ENCODE data around the gene AKAP8L.
A peak's percentile ranks its signal among the peaks of the same experiment; 100 is the strongest.
"Not testable (repeated sequence)": the region's sequence is repeated elsewhere in the genome, so short reads cannot be mapped to it uniquely, and the experiment has no call there.

AKAP8L gene

DNA sequence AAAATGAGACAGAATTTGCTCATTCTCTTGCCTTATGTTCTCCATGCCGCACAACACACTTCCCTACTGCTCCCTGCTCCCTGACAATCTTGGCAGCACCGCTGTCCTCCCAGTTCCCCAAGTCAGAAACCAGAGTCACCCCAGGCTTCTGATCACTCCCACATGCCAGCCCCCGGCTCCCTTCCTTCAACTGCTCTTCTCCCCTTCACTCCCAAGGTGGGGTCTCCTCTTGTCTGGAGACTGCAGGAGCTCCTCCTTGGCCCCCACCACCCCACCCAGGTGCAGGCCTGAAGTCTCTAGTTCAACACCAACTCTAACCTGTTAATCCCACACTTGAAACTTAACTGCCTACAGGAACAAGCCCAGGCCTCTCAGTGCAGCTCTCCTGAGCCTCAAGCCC, 22.4 kb downstream of the AKAP8L start:
- no peak for DNase-seq (ENCODE audit: low read depth)
- no peak for TF ChIP-seq CTCF (conservative IDR thresholded peaks at IDR 0.05; ENCODE audit: control insufficient read depth, insufficient read depth, low read depth, low read length)
- H3K4me3 ChIP-seq (ENCODE audit: control insufficient read depth, low read depth, low read length) = no peak overlapping the region

DNA sequence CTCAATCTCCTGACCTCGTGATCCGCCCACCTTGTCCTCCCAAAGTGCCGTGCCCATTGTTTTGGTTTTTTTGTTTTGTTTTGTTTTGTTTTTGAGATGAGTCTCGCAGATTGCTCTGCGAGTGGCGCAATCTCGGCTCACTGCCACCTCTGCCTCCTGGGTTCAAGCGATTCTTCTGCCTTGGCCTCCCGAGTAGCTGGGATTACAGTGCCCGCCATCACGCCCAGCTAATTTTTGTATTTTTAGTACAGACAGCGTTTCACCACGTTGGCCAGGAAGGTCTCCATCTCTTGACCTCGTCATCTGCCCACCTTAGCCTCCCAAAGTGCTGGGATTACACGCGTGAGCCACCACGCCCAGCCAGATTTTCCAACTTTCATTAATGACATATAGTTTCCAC, 23.5 kb downstream of the AKAP8L start:
- not testable (repeated sequence) for DNase-seq (ENCODE audit: low read depth); H3K4me3 ChIP-seq (ENCODE audit: control insufficient read depth, low read depth, low read length)

- no peak for DNase-seq (ENCODE audit: low read depth)
- TF ChIP-seq CTCF (conservative IDR thresholded peaks at IDR 0.05; ENCODE audit: control insufficient read depth, insufficient read depth, low read depth, low read length) = no peak
These were observed 24.4 kb downstream of the AKAP8L start for GRCh38 chr19:15394426-15394825.

DNA sequence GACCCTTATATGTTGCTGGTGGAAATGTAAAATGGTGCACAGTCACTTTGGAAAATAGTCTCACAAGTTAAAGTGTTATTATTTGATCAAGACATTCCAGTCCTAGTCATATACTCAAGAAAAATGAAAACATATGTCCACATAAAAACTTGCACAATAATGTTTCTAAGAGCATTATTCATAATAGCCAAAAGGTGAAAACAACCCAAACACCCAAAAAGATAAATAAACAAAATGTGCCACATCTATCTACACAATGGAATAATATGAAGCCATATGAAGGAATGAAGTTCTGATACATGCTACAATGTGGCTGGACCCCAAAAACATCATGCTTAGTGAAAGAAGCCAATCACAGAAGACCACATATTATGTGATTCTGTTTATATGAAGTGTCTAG, 24.8 kb downstream of the AKAP8L start:
- H3K4me3 ChIP-seq (ENCODE audit: control insufficient read depth, low read depth, low read length) = no peak overlapping the region
- peak; percentile 56 for DNase-seq (ENCODE audit: low read depth)
- TF ChIP-seq CTCF (conservative IDR thresholded peaks at IDR 0.05; ENCODE audit: control insufficient read depth, insufficient read depth, low read depth, low read length) = no peak

More at GRCh38 chr19:15394426-15394825, 24.4 kb downstream of the AKAP8L start:
- no peak overlapping the region for H3K4me3 ChIP-seq (ENCODE audit: control insufficient read depth, low read depth, low read length)

- TF ChIP-seq CTCF (conservative IDR thresholded peaks at IDR 0.05; ENCODE audit: control insufficient read depth, insufficient read depth, low read depth, low read length) = no peak
- DNase-seq (ENCODE audit: low read depth) = no peak
- no peak overlapping the region for H3K4me3 ChIP-seq (ENCODE audit: control insufficient read depth, low read depth, low read length)
These were observed 28.0 kb downstream of the AKAP8L start for GRCh38 chr19:15390814-15391213.

- no peak for DNase-seq (ENCODE audit: low read depth)
- no peak for TF ChIP-seq CTCF (conservative IDR thresholded peaks at IDR 0.05; ENCODE audit: control insufficient read depth, insufficient read depth, low read depth, low read length)
- no peak overlapping the region for H3K4me3 ChIP-seq (ENCODE audit: control insufficient read depth, low read depth, low read length)
These were observed 36.9 kb downstream of the AKAP8L start for GRCh38 chr19:15381864-15382263.

- H3K4me3 ChIP-seq (ENCODE audit: control insufficient read depth, low read depth, low read length) = no peak overlapping the region
- no peak for DNase-seq (ENCODE audit: low read depth)
- no peak for TF ChIP-seq CTCF (conservative IDR thresholded peaks at IDR 0.05; ENCODE audit: control insufficient read depth, insufficient read depth, low read depth, low read length)
These were observed 37.4 kb downstream of the AKAP8L start for GRCh38 chr19:15381429-15381828.
